Stimulated activated naive CD8-positive, alpha-beta T cell treated with anti-CD3 and anti-CD28 coated beads, Interleukin-15, Interleukin-2, amounts not matched to agents 100 U/mL and 50 U/mL, for 24 hours (primary cell): ENCODE results near the gene HSH2D.
A peak's percentile ranks its signal among the peaks of the same experiment; 100 is the strongest.
"Not testable (repeated sequence)": the region's sequence is repeated elsewhere in the genome, so short reads cannot be mapped to it uniquely, and the experiment has no call there.

Source experiments
- ATAC-seq: fragments of 150-1000 bp; cut with Tn5 transposase; one replicate; pipeline ENCODE4 v1.10.0; 2021
- DNase-seq: peaks from one replicate; pipeline ENCODE4 v3.0.0; 2021

The HSH2D gene, protein sequence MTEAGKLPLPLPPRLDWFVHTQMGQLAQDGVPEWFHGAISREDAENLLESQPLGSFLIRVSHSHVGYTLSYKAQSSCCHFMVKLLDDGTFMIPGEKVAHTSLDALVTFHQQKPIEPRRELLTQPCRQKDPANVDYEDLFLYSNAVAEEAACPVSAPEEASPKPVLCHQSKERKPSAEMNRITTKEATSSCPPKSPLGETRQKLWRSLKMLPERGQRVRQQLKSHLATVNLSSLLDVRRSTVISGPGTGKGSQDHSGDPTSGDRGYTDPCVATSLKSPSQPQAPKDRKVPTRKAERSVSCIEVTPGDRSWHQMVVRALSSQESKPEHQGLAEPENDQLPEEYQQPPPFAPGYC

DNA sequence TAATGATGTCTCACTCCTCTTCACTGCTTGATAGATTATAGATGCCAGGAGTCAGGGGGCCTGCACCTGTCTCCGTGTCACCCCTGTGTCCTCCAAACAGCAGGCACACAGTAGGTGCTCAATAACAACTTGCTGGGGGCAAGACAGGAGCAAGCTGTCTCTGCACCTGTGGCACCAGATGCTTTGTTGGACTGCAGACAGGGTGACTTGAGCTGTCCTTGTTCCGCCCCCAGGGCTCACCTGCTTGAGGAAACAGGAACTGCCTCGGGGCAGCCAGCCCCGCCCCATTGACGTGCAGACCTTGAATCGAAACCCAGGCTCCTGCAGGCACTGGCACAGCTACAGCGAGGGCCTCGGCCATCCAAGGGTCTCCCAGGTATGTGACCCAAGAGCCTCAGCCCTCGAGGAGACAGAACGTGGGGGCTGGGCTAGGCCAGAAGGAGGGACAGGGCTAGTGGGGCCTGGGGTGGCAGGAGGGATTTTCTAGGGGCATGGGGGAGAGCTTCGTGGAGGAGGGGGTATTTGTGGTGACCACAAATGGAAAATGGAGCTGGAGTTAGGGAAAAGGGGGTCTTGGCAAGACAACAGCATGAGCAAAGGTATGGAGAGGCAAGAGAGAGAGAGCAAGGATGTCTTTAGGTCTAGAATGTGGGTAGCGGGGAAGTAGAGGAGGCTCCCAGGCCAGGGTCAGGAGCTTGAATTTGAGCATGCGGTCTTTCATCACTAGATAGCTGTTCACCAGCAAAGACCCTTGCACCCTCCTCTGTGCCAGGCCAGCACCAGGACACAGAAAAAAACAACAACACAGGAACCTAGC is at the start of gene HSH2D:
Gene HSH2D (plus strand): TSS at position 287 of the 817 bp plus-strand sequence. CDS start 5,066 bp downstream, outside the sequence.
- peak; percentile 95 for ATAC-seq
- DNase-seq = peak; percentile 83

DNA sequence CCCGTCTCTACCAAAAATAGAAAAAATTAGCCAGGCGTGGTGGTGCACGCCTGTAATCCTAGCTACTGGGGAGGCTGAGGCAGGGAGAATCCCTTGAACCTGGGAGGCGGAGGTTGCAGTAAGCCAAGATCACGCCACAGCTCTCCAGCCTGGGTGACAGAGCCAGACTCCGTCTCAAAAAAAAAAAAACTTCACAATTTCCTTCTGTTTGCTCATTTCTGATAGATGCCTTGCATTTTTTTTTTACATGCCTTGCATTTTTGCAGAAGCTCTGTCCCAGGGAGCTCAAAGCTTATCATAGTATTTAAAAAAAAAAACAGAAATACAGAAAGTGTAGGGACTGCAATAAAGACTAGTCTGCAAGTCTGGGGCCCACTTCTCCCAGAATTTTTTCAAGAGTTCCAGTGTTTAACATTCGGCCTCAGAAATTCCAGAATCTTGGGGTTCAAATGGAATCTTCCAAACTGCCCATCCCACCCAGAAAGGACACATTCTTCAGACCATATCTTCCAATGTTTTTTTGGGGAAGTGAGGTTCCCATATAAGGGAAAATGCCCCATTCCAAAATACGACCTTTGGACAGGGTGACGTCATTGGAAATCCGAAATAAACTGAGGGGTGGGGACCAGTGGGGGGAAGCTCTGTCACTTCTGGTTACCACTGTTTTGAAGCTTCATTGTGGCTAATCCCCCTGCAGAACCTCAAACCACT is 49.0 kb upstream of the HSH2D start:
- ATAC-seq = no peak
- no peak for DNase-seq

DNA sequence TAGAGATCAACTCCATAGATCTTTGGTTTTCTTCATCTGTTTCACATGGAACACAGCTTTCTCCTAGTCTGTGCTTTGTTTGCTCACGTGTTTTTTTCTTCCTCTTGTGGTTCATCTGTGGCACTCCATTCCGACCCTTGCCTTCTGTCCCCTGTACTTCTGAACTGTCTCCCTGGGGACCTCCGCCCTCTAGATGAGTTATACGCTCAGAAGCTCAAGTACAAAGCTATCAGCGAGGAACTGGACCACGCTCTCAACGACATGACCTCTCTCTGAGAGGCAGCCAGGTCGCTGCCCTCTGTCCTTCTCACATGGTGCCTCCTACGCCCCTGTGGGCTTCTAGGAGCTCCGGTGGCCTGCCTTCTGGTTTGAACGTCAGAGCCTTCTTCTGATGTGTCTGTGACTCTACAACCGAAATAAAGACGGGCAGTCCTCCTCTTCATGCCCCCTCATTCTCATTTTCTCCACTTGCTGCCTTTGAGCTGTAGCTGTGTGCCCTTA is 48.4 kb upstream of the HSH2D start:
- ATAC-seq (peak; percentile 90), DNase-seq (peak; percentile 60)

DNA sequence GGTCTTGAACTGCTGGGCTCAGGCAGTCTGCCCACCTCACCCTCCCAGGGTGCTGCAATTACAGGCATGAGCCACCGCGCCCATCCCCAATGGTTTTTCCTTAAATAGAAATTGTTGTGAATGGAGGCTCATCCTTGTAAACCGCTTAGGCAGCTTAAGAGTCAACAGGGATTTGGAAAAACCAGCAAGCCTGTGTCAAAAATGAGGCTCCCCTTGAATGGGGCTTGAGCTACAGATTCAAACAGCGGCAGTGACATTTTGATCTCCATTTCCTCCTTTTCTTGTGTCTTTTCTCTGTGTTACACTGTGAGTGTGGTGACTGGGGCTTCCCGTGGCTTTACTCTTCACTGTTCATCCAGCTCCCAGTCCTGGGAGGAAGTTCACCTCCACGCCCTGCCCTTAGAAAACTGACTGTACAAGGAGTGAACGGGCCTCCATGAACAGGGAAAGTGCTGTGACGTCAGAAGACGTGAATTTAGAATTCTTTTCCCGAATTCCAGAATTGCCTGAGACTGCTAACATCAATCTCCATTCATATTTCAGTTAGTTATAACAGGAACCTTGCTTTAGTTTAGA is 47.1 kb upstream of the HSH2D start:
- DNase-seq = no peak
- ATAC-seq = no peak

DNA sequence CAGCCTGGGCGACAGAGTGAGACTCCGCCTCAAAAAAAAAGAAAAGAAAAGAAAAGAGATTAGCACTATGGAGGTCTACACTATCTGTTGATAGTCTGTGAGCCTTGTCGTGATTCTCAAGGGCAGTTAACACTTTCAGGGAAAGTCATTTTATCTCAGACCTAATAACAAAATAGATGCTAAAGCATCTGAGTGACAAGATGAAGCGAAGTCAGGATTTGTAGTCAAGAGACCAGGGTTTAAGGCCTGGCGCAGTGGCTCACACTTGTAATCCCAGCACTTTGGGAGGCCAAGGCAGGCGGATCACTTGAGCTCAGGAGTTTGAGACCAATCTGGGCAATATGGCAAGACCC is 45.1 kb upstream of the HSH2D start:
- ATAC-seq (no peak), DNase-seq (no peak)

DNA sequence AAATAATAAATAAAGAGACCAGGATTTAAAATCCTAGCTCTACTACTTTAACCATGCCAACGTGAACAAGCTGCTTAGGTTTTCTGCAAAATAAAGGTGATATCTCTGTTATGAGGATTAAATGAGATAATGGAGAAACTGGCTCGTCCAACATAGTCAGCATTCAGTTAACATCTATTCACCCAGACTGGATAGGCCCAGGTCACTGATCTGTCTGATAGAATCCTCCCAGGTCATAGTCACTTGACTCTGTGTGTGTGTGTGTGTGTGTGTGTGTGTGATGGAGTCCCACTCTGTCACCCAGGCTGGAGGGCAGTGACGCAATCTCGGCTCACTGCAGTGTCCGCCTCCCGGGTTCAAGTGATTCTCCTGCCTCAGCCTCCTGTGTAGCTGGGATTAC is 44.7 kb upstream of the HSH2D start:
- DNase-seq (no peak), ATAC-seq (no peak)

DNA sequence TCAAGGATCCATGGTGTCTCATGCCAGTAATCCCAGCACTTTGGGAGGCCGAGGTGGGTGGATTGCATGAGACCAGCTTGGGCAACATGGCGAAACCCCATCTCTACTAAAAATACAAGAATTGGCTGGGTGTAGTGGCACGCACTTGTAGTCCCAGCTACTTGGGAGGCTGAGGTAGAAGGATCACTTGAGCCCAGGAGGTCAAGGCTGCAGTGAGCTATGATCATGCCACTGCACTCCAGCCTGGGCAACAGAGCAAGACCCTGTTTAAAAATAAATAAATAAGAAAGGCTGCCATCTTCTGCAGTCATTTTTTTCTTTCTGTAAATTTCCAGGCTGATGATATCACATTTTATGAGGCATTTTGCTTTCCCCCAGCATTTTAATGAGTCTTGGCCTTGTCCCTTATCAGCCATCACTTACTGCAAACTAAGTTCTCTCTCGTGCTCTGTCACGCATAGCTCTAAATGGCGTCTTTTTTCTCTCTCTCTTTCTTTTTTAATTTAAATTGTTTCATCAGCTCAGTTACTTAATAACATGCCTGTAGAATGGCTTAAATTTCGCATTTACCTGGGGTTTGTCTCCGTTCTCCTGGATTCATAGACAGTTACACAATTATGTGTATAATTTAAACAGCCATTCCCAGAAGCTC is 44.0 kb upstream of the HSH2D start:
- not testable (repeated sequence) for DNase-seq, ATAC-seq

DNA sequence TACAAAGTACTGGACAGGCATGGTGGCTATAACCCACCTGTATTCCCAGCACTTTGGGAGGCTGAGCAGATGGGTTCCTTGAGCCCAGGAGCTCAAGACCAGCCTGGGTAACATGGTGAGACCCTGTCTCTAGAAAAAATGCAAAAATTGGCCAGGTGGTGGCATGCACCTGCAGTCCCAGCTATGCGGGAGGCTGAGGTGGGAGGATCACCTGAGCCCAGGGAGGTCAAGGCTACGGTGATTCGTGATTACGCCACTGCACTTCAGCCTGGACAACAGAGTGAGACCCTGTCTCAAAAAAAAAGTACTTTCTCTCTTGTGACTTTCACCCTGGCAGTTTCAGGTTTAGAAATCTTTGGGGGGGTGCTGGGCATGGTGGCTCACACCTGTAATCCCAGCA is 43.0 kb upstream of the HSH2D start:
- ATAC-seq = no peak
- no peak for DNase-seq

DNA sequence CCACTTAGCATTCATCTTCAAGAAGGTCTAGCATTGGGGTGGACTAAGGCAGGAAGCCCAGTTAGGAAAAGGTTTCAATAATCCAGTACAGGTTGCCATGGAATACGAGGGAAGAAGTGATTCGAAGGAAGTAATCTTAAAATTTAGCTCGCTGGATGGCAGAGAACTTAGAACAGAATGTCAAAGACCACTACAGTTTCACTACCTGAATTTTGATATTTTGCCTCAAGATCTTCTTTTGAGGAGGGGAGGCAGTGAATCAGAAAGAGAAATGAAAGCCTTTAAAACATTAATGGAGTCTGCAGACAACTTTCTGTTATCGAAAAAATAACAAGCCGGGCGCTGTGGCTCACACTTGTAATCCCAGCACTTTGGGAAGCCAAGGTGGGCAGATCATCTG is 38.8 kb upstream of the HSH2D start:
- no peak for DNase-seq
- no peak for ATAC-seq

DNA sequence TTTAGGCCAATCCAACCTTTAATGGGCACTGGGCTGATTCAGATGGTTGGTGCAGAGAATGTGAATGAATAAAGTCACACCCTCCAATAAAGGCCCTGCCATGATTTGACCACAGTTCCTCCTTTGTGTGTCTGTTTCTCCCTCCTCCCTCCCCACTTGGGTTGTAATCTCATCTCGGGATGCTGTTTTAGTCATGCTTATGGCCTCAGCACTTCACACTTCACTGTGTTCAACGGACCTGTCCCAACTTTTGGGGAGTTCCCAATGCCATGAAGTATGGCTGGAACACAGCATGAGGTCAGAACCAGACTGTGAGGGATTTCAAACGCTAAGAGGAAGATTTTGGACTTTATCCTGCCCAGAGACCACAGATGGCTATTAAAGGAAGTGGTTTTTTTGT is 37.4 kb upstream of the HSH2D start:
- ATAC-seq = peak; percentile 20
- DNase-seq = no peak

DNA sequence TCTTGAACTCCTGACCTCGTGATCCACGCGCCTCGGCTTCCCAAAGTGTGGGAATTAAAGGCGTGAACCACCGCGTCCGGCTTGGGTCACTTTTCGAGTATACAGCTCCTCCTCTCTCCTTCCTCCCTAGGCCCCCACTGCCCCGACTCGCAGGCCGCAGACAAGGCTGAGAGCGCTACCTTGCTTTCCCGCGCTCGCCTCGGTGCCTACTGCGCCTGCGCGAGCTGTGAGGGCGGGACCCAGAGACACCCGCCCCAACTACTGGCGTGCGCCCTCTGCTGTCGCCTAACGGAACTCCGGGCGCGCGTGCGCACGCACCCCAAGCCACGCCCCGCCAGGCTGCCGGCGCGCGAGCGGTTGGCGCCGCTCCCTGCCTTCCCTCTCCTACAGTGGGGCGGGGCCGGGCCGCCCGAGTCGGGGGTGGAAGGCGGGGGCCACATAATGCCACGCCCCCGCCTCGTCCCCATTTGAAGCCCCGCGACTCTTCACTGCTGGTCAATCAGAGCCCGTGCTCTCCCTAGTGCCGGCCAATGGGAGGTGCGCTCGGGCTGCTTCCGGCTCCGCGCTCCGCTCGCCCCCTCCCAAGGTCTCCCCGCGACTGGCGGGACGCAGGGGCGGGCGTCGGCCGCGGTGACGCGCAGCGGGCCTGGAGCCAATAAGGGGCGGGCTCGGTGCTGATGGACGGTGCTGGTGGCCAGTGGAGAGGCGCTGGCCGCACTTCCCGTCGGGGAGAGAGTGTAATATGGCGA is 32.2 kb upstream of the HSH2D start, which contains the start of gene RAB8A:
Gene RAB8A (plus strand): TSS at position 730 of the 749 bp plus-strand sequence. CDS start 13 bp downstream, at position 743.
- ATAC-seq = peak; percentile 97
- DNase-seq = peak; percentile 100

DNA sequence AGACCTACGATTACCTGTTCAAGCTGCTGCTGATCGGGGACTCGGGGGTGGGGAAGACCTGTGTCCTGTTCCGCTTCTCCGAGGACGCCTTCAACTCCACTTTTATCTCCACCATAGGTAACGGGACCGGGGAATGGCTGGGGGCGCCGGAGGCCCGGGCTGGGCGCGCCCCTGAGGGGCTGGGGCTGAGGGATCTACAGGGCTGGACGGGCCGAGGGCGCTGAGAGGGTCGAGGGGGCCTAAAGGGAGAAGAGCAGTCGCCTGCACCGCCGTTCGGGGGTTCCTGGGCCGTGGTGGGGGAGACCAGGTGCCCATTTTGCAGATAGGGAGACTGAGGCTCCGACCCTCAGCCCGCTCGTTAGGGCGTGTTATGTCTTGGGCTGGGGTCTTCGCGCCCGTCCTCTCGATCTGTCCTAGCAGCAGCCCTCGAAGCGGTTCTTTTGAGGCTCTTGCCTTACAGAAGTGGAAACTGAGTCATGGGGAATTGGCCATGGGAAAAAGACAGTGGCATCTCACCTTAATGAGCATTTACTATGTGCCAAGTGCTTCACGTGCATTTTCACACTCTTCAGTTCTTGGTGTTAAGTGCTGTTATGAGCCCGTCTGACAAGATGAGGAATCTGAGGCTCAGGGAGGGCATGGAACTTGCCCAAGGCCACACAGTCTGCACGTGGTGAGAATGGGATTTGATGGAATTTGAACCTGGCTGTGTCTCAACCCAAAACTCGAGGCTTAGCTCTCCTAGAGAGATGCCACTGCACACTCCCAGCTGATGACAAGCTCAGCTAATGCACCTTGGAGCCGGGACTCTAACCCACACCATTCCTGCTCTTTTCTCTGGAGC is 31.4 kb upstream of the HSH2D start:
- DNase-seq = no peak
- ATAC-seq = peak; percentile 0

DNA sequence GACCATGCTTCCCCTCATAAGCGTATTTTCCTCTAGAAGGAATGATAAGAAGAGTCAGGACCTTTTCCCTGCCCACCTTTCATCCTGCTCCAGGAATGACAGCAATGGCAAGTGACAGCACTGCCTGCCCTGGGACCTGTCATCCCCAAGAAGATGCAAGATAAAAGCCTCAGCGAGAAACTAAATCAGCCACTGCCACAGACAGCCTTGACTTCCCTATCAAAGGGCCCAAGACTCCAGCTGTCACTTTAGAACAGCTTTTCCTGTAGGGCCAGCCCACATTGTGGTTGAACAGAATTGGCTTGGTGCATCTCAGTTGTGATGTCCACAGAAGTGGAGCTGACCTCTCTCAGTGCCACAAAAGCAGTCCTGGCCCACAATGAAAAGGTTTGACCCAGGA is 30.7 kb upstream of the HSH2D start:
- DNase-seq (no peak), ATAC-seq (no peak)

DNA sequence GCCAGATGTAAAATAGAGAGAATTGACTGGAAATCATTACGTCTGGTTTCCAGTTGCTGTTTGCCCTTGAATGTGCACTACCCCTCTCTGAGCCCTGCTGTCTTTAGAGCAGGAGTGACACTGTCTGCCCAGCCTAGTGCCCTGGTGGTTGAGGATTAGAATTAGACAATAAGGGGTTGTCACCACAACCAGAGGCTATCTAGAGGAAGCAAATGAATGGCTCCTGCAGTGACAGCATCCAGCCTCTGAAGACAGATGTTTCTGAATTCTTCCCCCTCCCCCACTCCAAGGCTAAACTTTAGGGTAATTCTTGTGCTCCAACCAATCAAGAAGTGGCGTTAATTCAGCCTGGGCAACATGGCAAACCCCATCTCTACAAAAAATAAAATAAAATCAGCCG is 29.8 kb upstream of the HSH2D start:
- DNase-seq (no peak), ATAC-seq (no peak)

DNA sequence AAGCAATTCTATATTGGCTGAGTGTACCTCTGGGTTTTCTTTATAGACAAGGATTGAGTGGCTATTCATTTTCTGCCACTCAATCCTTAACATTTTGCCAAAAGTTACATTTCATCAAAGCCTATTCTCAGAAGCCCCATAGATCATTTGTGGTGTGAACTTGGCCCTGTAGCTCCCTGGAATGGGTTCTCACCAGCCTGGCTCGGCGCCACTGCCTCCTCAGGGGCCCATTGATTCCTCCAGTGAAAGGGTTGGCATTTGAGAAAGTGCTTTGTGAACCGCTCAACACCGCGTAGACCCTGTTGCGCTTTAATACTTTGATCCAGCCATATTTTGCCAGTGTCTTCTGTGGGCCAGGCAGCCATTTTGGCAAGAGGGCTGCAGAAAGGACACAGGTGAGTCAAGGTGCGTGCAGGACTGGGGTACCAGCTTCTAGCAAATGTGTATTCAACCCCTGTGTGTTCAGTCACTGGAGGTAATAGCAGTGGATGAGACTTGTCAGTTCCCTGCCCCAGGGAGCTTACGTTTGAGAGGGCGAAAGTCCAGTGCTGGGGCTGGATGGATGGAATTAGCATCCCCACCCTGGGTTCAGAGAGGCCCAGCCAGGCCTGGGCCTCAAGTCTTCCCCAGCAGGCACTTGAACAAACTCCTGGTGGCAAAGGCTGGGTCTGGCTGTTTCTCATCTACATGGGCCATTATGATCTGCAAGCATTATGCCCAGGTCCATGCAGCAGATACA is 28.0 kb upstream of the HSH2D start:
- ATAC-seq (no peak), DNase-seq (no peak)

DNA sequence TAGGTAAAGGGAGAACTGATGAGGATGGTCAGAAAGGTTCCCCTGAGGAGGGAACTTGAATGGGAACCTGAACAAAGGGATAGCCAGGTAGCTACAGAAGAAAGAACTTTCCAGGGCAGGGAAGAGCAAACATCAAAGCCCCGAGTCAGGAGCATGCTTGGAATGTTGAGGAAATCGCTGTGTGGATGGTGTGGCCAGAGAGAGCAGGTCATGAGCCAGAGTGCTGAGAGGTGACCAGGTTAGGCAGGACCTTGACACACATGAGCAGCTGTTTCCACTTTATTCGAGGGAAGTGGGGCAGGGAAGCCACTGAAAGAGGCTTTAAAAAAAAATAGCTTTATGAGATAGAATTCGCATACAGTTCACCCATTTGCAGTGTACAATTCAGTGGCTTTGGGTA is 27.4 kb upstream of the HSH2D start:
- no peak for DNase-seq
- ATAC-seq = no peak

DNA sequence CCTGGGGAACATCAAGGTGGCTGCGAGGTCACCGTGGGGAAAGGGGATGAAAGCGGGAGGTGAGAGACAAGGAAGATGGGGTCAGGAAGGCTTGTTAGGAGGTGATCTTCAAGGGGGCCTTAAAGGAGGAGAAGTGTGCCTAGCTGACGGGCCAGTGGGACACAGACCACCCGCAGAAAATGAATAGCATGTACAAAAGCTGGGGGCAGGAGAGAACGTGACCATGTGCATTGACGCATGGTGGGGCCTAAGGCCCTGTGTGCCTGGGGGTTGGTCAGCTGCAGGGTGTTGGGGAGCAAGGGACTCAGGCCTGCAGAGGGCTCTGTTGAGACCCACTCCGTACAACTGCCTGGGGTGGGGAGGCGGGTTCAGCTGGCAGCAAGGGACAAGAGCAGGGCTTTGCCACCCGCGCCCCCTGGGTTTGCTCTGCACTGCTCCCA is 25.9 kb upstream of the HSH2D start:
- peak; percentile 33 for DNase-seq
- no peak for ATAC-seq

DNA sequence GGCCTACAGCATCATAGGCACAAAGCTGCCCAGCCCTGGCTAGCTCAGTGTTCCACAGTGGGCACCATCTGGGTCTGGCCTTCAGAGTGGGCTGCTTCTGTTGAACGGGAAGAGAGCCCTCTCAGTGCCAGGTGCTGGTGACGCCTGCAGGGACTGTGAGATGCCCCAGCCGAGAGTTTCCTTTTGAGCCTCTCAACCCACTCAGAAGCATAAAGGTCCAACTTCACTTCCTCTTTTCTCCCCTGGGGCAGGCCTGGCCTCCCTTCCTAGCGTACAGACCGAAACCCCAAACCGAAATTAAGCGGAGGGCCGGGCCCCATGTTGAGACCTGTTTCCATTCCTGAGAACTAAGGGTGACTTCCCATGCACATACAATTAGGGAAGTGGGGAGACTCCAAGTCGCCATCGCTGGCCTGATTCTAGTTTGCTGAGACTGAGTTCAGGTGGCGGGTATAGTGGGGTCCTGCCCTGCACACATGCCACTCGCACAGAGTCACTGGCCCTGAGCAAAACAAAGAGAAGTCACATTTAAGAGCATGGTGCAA is 24.9 kb upstream of the HSH2D start:
- DNase-seq = peak; percentile 69
- ATAC-seq = peak; percentile 81
